Epithelial cell of esophagus (primary cell): ENCODE results near the gene OPRL1.

Experiments
- DNase-seq: peaks from one replicate; pipeline ENCODE4 v3.0.0; 2010; ENCODE audit warnings: low read depth
- H3K4me3 ChIP-seq: 2 replicates; pipeline ENCODE4 v1.5.1; 2011; ENCODE audit warnings: mild to moderate bottlenecking, low read length, control low read depth
- TF ChIP-seq, protein P1 (sequence below): IDR thresholded peaks from 2 replicates; pipeline ENCODE4 v1.5.1; 2011; ENCODE audit warnings: low read depth, mild to moderate bottlenecking, low read length, control low read depth, inconsistent platforms; ENCODE audit not compliant: insufficient read depth; ENCODE audit errors: missing control alignments

Gene OPRL1

DNA sequence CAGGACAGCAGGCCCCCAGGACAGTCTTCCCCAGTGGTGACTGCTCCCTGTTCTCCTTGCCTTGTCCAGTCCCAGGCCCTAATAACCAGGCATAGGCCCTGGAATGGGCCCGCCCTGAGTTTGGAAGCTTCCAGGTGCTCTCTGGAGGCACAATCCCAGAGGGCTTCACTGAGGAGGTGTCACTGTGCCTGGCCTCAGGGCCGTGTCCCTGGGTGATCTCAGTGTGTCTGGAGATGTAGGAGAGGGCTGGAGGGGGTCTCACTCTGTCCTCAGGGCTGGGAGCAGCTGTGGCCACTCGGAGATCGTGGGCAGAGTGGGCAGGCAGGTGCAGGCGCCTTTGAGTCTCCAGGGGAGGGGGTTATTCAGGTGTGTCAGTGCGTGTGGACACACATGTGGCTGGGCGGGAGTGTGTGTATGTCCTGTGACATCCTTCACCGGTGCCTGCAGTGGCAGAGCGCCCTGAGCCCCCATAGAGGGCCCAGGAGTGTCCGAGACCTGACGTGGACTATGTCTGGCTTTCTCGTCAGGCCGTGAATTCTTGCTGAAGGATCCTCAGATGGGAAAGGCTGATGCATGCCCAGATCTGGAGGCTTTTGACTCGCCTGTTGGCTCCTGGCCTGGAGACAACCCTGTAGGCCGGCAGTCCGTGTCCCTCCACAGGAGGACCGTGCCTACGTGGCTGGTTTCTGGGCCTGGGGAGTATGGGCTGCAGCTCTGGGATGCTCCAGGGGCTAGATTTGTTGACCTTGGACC is 33.0 kb downstream of the OPRL1 start:
- TF ChIP-seq, protein P1, sequence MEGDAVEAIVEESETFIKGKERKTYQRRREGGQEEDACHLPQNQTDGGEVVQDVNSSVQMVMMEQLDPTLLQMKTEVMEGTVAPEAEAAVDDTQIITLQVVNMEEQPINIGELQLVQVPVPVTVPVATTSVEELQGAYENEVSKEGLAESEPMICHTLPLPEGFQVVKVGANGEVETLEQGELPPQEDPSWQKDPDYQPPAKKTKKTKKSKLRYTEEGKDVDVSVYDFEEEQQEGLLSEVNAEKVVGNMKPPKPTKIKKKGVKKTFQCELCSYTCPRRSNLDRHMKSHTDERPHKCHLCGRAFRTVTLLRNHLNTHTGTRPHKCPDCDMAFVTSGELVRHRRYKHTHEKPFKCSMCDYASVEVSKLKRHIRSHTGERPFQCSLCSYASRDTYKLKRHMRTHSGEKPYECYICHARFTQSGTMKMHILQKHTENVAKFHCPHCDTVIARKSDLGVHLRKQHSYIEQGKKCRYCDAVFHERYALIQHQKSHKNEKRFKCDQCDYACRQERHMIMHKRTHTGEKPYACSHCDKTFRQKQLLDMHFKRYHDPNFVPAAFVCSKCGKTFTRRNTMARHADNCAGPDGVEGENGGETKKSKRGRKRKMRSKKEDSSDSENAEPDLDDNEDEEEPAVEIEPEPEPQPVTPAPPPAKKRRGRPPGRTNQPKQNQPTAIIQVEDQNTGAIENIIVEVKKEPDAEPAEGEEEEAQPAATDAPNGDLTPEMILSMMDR = no peak
- no peak overlapping the region for H3K4me3 ChIP-seq
- no peak for DNase-seq

DNA sequence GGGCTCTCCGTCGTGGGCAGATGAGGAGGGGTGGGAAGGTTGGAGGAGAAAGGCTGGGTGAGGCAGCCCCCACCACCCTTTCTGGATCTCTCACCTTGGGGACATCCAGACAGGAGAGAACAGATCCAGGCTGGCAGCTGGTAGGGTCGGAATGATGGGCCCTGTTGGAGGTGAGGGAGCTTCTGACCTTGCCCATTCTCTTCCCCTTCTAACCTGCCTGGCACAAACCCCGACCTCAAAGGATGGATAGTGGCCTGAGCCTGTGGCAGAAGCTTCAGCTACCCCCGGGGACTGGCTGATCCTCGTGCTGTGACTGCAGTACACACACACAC is 33.5 kb downstream of the OPRL1 start:
- H3K4me3 ChIP-seq = no peak overlapping the region
- TF ChIP-seq, protein P1 = no peak
- no peak for DNase-seq

- H3K4me3 ChIP-seq = no peak overlapping the region
- no peak for DNase-seq
- TF ChIP-seq, protein P1 = no peak
Measured at GRCh38 chr20:64113796-64114355, 34.0 kb downstream of the OPRL1 start.

GRCh38 chr20:64114356-64114971 is 34.6 kb downstream of the OPRL1 start:
- TF ChIP-seq, protein P1 = no peak
- H3K4me3 ChIP-seq = no peak overlapping the region
- no peak for DNase-seq

DNA sequence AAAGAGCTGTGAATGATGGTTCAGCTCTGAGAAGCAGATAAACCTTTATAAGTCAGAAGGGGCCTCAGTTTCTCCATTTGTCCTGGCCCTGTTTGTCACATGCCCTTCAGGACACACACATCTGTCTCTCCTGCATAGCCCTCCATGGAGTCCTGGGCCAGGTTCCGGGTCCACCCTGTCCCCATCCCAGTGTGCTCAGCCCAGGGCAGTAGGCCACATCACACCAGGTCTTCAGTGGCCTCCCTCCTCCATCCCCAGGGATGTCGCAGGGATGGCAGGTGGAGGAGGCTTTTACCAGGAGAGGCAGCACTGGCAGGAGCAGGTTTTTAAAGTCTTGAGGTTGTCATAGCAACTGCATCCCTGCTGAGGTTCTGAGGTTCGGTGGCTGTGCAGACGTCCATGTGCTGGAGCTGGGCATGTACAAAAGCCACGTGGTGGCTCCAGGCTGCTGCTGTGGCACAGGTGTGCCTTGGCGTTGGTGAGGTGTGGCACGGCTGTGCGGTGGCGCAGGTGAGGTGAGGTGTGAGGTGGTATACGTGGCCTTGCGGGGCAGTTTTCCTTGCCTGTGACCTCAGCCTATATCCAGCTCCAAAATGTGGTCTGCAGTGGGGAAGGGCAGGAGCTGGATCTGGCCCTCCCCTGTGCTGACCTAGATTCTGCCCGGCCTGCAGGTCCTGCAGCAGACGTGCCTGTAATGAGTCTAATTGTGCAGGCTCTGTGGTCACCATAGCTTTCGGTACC is 35.5 kb downstream of the OPRL1 start:
- TF ChIP-seq, protein P1 = no peak
- DNase-seq = no peak
- no peak overlapping the region for H3K4me3 ChIP-seq

DNA sequence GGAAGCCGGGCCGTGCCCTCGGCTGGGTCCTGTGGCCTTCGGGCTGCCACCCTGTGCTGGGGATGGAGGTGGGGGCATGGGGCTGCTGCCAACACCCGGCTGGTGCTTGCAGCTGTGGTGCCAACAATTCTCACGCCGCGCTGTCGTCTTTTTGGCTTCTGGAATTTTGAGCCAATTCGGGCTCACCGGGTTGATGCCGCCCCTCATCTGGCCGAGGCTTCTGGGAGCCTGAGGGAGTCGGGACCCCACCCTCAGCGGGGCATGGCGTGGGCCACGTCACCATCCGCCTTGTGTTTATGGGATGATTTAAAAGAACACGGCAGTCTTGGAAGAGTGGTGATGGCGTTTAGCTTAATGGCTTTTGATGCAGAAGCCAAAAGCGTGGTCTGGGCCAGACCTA is 36.1 kb downstream of the OPRL1 start:
- TF ChIP-seq, protein P1 = no peak
- no peak overlapping the region for H3K4me3 ChIP-seq
- no peak for DNase-seq
